G401.6 (cell line): ENCODE results near the gene NR1H2.
"Not testable (repeated sequence)": the region's sequence is repeated elsewhere in the genome, so short reads cannot be mapped to it uniquely, and the experiment has no call there.

Experiments
- FAIRE-seq: peaks from 2 replicates; lab custom pipeline; 2012; peaks lifted over from hg19 to GRCh38; lab: Jason Lieb, UNC

Gene NR1H2

GRCh38 chr19:50347089-50347581 lies 29.1 kb upstream of the NR1H2 start:
- not testable (repeated sequence) for FAIRE-seq

GRCh38 chr19:50349277-50350057 lies 26.8 kb upstream of the NR1H2 start:
- FAIRE-seq = no peak

DNA sequence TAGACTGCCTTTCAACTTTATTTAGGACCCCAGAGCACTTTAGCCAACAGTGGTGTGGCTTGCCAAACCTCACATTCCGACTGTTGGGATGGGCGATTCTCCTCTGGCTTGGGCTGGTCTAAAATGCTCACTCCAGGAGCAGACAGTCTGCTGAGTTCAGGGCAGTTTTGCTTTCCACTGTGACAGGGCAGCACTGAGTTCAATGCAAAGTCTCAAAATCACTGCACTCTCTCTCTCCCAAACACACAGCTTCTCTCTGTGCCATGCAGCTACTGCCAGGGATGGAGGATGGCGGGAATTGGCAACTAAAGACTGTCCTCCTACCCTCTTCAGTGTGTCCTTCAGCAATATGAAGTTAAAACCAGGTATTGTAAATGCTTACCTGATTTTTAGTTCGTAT lies 24.0 kb upstream of the NR1H2 start:
- FAIRE-seq = no peak

- not testable (repeated sequence) for FAIRE-seq
Measured at GRCh38 chr19:50353487-50353880, 22.8 kb upstream of the NR1H2 start.

DNA sequence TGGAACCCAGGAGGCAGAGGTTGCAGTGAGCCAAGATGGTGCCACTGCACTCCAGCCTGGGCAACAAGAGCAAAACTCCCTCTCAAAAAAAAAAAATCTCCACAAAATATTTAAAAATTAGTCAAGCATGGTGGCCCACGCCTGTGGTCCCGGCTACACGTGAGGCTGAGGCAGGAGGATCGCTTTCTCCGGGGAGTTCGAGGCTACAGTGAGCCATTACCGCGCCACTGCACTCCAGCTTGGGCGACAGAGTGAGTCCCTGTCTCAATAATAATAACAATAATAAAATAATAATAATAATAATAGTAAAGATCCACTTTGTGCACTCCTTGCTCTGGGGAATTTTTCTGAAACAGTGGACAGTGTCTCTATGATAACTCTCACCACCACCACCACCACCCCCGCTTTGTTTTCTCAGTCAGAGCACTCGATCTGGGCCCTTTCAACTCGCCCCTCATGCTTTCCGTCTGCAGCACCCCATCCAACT lies 19.5 kb upstream of the NR1H2 start:
- FAIRE-seq = no peak

DNA sequence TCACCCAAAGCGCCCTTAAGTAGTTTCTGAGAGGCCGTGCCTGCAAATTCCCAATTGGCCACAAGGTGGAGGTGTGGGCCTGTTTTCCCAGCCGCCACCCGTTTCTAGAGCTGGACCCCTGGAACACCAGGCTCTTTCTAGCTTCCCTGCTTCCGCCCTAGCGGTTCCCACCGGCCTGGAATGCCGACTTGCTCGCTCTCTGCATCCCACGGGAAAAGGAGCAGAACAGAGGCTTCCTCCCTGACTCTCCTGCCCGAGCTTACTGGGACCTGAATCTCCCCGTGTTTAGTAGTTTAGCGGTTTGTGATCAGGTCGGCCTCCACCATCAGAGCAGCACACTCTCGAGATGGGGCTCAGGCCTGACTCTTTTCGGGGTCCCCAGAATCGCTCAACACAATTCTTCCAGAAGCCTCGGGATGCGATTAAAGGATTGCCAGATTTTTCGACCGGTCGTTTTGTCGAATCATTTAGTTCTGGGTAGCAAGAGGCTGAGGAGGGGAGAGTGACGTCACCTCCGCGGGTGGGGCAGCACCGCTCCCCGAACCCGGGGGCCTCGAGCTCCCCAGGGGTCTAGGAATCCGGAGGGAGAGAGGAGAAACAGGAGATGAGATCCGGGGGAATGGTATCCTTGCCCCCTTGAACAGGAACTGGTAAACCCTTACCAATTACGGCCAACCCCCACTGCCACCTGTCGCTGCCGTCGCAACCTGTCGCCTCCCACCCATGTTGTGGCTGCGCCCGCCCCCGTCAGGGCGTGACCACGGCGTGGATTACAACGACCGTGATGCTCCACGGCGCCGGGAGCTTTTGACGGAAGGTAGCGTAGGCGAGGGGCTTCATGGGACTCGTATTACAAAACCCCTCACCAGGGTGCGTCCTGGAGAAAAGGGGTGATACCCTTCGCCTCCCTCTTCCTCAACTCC lies 18.8 kb upstream of the NR1H2 start:
- peak; percentile 65 for FAIRE-seq

DNA sequence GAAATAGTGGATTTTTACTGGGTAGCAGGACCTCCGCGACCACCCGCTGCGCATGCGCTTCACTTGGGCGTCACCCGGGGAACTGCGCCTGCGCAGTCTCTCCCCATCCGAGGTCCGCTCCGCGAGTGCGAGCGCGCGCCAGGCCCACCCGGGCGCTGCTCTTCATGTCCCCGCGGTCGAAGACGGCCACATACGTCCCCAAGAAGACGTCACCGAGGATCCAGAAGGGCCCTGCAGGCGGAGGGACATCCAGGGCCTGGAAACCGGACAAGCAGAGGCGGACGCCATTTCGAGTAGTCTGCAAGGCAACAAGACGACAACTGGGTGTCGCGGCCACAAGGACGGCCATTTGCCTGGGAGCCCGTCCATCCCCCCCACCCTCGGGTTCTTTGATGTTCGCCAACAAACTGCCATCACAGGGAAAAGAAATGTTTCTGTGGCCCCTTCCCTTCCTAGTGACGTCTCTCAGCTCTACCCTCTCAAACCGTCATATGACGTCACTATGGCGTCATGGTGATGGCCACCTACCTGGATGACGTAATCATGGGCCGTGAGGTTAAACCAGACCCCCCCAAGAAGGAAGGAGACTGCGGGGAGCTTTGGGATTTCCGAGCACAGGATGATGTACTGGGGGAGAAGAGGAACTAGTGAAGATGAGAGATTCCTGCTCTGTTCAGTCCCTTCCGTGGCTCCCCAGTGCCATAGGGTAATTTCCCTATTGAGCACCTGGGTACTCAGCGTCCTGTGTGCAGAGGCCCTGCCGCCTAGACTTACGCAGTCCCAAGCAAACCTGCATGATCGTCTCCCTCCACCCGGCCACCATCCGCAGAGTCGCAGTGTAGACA lies 17.6 kb upstream of the NR1H2 start:
- no peak for FAIRE-seq

GRCh38 chr19:50359328-50359818 lies 16.9 kb upstream of the NR1H2 start:
- no peak for FAIRE-seq

DNA sequence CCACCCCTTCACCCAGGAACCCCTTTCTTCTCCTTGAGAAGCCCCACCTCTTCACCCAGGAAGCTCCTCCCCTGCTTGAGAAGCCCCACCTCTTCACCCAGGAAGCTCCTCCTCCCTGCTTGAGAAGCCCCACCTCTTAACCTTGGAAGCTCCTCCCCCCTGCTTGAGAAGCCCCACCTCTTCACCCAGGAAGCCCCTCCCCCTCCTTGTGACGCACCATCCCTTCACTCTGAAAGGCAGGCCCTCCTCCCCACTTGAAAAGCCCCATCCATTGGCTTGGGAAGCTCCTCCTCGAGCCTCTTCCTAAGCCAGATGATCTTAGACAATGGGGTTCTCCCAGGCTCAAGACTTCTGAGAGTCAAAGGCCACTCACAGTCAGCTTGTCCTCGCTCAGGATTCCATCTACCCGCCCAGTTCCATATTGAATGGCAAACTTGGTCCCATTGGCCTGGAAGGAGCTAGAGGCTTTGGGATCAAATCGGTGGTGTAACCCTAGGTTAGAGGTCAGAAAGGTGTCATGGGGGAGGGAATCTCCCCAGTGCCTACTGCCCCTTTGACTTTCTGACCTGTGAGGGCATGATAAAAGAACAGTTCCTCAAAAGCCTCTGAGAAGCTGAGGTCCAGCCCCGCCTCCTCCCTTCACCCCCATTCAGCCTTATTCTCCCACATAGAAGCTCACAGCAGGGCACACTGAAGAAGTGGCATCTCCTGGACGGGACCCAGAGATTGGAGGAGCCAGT lies 14.8 kb upstream of the NR1H2 start:
- no peak for FAIRE-seq

DNA sequence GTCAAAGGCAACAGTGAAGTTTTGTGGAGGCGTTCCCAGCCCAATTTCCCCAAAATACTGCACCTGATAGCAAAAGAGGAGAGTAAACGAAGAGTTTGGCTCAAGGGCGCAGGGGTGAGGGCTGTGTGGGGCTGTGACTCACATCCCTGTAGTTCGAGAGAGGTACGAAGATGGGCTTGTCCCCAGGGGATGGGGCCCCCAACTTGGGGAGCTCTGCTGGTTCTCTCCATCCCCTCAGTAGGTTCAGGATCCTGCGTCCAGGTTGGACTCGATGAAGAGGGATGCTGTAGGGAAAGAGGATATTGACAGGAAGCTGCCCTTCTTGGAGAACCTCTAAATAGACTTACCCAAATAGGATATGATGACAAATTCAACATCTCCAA lies 14.2 kb upstream of the NR1H2 start:
- FAIRE-seq = no peak

DNA sequence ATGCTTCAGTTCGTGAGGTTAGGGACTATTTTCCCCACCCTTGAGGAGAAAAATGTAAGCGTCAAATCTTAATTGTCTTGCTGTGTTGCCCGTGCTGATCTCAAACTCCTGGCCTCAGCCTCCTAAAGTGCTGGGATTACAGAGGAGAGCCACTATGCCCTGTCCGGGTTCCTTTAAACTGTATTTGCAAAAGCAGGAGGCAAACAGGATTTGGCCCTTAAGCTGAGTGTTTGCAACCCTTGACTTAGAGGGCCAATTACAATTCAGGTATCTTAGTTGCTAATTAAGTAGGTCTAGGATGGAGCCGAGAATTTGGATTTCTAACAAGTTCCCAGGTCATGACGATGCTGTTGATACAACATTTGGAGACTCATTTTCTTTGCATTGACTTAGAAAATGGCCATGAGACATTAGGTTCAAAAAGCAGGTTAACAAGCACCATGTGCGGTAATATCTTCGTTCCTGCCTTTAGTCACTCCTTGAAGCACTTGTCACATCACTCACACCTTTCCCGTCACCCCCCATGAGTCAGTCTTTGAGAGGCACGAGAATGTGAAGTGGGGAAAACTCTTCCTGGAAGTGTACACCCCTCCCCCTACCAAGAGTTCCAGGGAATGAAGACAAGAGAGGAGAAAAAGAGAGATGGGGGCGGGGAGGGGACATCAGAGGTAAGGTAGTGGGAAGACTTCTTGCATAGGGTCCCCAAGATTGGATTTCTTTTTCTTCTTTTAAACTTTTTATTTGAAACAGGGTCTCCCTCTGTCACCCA lies 13.4 kb upstream of the NR1H2 start:
- no peak for FAIRE-seq

- FAIRE-seq = no peak
Measured at GRCh38 chr19:50365434-50366306, 10.6 kb upstream of the NR1H2 start, which contains the start of gene NAPSA. Gene NAPSA (minus strand): TSS chr19:50365639. CDS start chr19:50365621, 18 bp downstream.

GRCh38 chr19:50368649-50369570 lies 7.3 kb upstream of the NR1H2 start:
- peak; percentile 89 for FAIRE-seq

- no peak for FAIRE-seq
Measured at GRCh38 chr19:50371914-50372475, 4.3 kb upstream of the NR1H2 start.

DNA sequence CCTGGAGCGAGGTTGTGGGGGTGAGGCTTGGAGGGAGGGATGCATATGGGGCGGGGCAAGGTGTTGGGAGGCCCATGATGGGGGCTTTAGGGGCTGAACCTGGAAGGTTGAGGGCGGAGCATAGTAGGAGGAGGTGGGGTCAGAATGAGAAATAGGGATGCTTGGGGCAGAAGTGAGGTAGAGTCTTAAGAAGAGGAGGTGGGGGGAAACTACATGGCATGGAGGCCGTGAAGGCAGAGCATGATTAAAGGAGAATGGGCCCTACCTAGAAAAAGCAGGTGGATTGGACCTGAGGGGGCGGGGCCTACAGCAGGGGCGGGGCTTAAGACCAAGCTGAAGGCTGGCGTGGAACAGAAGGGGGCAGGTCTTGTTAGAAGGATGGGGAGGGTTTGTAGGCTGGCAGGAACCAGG lies 799 bp downstream of the NR1H2 start:
- FAIRE-seq = no peak

GRCh38 chr19:50377517-50377916 lies 1.3 kb downstream of the NR1H2 start:
- no peak for FAIRE-seq

DNA sequence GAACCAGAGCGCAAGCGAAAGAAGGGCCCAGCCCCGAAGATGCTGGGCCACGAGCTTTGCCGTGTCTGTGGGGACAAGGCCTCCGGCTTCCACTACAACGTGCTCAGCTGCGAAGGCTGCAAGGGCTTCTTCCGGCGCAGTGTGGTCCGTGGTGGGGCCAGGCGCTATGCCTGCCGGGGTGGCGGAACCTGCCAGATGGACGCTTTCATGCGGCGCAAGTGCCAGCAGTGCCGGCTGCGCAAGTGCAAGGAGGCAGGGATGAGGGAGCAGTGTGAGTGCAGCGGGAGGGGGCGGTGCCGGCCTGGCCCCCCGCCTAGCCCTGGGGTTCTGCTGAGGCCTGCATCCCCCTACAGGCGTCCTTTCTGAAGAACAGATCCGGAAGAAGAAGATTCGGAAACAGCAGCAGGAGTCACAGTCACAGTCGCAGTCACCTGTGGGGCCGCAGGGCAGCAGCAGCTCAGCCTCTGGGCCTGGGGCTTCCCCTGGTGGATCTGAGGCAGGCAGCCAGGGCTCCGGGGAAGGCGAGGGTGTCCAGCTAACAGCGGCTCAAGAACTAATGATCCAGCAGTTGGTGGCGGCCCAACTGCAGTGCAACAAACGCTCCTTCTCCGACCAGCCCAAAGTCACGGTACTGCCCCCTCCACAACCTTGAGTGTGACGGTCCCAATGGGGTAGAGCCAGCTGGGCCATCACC lies 2.1 kb downstream of the NR1H2 start:
- no peak for FAIRE-seq
